GOT3 (cell line): ENCODE data around the gene DOCK10.

Experiments
- DNase-seq: peaks from one replicate; lab custom pipeline; 2025; ENCODE audit warnings: mixed read lengths; lab: John Stamatoyannopoulos, UW

DOCK10 gene

DNA sequence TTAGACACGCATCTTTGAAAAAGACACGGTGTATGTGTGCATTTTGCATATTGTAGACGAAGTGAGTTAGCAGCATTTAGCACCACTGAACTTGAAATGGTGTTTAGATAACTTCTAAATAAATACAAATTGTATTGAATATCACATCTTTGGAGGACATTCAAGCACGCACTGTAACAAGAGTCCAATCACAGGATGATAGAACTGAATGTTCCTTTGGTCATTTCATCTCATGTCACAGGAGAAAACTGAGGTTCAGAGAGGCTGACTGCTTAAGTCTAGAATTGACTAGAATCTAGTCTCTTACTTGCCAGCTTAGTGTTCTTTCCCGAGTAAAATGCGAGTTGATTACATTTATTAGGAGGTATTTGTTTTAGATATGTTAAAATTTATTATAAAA is 206.9 kb downstream of the DOCK10 start:
- no peak for DNase-seq

DNA sequence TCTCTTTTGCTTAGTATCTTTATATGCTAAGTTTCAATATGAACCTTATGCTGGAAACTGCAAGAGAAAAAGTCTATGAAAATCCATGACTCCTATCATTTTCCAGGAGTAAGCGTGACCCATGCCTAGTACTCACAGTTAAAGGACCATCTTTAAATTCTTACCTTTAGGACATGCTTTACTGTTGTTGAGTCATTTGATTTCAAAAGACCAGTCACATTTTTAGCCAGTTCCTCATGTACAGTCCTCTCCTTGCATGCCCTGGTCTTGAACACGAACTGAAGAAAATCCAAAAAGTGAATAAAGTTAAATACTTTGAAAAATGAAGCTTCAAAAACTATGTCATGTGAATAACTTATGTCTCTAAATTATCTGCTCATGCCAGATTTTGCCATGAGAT is 208.3 kb downstream of the DOCK10 start:
- no peak for DNase-seq

DNA sequence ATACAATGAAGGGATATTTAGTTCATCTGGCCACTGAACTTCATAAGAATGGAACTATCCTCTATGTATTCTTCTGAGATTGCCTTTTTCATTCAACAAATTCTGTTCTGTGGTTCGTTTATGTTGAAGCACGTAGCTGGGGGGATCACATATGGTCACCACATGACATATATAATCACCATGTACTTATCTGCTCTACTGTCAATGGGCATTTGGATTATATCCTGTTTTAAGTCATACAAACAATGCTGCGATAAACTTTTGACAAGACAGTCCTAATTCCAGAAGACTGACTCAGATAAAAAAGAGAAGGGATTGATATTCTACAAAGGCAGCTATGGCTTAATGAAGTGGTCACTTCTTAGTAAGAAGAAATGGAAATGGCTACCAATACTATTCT is 210.1 kb downstream of the DOCK10 start:
- no peak for DNase-seq

DNA sequence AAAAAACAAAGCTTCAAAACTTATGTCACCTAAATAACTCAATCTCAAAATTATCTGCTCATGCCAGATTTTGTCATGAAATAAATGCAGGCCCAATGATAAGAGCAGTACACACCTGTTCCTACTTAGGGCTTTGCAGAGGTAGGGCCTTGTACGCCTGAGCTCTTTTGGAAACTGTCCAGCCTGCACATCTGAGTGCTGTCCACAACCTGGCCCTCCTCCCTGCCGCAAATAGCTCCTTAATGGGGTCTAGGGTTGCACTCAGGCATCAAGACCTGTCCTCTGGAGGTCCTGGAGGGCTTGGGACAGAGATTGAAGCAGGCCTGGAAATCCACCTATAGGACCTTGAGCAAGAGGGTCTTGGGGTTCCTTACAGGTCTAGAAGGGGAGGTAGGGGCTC is 210.7 kb downstream of the DOCK10 start:
- DNase-seq: no peak

DNA sequence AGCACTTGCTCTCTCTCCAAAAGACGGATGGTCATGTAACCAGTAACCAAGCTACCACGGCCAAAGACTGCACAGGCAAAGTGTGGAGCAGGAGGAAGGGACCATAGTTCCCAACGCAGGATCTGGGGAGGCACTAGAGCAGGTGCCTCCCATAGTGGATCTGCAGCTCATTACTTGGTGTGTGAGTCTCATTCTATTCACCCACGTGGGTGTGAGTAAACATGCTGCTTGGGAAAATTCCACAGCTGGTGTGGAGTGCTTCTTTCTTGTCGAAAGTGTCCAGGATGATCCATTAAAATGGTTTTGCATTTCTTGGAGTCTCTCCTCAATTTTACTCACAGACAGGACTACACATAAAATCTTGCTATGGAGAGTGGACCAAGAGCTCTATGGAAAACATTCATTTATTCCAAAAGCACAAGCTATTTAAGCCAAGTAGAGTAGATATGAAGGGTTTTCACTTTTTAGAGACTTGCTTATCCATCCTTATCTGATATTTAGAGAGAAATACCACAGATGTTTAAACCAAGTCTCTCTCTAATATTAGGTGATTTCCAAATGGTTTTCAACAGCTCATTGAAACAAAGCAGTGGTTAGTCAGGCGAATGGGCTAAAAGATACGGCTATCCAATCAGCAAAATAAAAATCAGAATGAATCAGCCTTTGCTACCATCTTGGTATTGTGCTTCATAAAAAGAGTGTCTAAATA is 221.8 kb downstream of the DOCK10 start:
- no peak for DNase-seq

DNA sequence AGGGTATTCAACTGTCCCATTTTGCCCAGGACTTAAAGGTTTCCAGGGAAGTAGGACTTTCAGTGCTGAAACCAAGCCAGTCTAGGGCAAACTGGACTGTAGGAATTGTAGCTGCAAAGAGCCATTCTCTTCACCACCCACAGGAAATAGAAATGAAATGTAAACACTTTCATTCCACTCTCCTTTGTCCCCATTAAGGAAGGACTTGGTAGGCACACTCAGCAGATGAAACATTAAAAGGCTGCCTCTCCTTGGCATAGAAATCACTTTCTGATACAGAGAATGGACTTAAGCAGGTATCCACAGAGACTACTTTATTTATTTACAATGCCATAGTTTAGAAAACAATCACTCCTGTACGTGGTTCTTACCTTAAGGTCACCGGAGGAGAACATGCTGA is 223.2 kb downstream of the DOCK10 start:
- DNase-seq: no peak

DNA sequence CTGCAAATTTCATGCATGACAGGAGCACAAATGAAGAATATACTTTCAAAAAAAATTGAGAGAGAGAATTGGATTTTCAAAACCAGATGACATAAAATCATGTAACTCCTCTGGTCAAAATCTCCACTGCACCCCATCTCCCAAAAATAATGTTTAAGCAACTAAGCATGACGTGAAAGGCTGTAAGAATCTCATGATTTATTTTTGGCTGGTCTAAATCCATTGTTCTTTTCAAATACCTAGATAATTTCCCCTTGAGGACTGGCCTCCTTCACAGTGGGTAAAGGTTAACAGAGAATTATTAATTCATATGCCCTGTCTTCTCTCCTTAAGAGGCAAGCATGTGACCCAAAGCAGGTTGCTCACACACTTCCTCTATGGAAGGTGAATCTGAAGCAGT is 224.6 kb downstream of the DOCK10 start:
- no peak for DNase-seq

DNA sequence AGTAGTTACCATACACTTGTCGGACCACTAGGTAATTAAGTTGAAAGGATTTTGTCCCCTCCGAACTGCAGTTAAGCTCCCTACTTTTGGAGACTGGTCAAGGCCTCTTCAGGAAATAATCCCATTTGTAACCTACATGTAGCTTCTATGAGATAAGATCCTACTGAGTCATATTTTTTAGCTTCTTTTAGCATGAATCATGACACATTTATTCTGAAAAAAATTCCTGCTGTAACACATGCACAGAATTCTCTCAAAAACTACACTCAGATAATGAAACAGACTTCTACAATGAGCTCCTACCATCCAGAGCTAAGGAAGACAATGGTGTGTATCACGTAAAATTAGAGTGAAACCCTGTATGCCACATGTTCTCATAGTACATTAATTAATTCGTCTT is 225.5 kb downstream of the DOCK10 start:
- no peak for DNase-seq

DNA sequence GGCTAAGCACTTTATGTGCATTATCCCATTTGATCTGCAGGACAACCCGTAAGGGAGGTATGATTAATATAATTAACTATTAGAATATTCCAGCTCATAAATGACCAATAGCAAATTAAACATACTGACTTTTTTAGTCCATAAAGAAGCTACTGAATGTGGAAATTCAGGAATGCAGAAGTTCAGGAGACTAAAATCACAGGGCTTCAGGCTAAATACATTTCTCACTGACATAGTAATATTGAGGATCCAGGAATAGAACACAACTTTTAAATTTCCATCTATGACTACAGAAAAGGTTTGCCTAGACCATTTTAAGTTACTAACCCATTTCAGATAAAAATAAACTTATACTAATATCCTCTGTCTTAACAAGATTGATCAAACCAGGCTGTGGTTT is 228.7 kb downstream of the DOCK10 start:
- no peak for DNase-seq

DNA sequence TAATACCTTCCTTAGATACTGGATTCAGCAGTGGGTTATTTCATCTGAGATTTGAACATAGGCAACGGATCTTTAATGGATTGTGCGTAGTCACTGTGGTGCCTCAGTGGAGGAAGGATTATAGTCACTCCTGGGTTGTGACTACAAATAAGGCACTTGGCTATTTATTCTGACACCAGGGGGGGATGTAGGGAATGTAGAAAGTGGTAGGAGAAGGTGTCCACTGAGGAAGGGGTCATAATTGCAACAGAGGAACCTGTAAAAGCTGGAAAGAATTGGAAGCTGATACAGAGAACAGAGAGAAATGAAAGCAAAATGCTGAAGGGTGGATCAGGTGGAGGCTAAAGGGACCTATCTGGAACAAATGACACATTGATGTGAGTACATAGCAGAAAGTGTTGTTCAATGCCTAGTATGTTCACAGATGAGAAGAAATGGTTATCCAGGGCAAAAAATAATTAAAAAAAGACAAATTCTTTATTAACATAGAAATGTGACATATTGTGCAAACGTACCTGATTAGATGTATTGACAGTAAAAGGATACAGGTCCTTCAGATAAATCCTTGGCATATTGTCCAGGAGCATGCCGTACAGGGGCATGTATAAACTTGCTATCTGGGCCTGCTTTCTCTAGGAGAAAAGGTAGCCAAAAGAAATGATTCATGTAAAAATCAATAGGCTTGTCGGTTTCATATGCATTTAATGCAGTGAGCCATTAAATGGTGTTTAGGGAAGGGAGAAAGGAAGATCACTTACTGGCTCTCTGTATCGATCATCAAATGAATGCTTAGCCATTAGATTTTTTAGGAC is 234.9 kb downstream of the DOCK10 start:
- no peak for DNase-seq

DNA sequence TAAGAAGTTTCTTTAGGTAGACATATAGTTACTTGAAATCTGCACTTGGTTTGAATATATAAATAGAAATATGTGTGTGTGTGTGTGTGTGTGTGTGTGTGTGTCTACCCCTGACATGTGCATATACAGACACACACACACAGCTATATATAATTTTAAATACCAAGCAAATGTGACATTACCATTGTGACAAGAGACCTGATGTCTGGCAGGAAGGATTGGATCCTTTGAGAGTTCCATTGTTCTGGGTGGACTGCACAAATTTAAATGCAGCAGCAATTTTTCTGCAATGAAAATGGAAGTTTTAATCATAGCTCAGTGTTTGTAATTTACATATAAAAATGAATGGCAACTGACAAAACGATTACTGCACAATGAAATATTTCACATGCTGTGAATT is 238.3 kb downstream of the DOCK10 start:
- DNase-seq: no peak

DNA sequence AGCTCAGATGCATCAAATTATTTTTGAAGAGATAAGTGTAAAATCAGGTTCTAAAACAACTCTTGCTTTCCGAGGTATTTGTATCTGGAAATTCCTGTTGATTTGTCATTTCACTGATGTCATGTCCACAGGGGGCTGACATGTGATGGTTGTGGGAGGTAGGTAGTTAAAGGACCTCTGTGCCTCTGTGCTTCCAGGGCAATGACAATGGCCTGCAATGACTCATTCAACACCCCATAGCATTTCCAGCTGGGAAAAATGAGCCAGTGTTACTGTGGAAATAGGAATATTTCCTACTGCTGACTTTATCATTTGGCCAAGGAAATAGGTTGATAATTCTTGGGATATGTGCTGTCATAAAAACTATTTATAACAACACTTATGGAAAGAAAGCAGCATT is 239.9 kb downstream of the DOCK10 start:
- no peak for DNase-seq

DNA sequence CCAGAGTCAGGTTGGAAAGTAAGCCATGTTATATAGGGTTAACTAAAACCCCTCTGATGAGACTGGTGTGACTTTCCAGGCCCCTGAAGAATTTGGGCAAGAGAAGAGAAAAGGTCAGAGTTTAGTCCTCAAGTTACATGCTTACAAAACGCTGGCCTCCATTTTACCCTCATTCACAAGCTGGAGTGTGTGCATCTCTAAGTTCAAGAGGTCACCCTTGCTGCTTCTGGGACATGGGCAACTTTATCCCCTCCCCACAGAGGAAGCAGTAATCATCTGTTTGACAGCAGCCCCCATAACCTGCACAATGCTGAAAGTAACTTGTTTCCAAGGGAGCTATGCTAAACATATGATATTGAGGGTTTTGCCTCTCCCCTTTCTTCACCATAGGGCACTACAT is 240.9 kb downstream of the DOCK10 start:
- no peak for DNase-seq

DNA sequence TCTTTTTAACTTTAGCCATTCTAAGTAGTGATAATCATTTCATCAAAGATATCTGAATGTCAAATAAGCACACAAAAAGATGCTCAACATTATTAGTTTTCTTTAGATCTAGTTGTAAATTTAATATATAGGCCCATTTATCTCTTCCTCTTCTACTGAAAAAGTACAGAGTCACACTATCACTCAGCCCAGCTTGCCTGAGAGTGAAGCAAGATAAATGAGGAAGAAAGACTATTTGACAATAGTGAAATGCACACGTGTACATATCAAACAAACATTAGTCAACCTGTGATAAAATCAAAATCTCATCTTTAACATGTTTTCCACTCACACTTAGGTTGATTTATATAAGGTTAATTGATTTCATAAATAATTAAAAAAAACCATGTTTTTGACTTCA is 242.6 kb downstream of the DOCK10 start:
- DNase-seq: no peak

DNA sequence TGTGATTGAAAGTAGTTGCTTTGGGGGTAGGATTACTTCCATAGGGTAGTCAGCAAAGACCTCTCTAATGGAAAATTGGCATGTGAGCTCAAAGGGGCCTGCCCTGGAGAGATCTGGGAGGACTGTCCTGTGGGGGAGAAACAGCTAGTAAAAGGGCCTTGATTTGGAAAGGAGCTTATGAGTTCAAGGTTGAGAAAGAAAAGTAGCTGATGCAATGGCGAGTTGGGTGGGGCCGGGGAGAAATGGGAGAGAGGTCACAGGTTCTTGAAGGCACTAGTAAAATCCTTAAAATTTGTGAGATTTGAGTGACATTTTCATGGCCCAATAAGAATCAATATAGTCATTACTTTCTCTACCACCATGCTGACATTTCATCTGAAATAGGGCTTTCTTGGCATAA is 244.1 kb downstream of the DOCK10 start:
- no peak for DNase-seq

DNA sequence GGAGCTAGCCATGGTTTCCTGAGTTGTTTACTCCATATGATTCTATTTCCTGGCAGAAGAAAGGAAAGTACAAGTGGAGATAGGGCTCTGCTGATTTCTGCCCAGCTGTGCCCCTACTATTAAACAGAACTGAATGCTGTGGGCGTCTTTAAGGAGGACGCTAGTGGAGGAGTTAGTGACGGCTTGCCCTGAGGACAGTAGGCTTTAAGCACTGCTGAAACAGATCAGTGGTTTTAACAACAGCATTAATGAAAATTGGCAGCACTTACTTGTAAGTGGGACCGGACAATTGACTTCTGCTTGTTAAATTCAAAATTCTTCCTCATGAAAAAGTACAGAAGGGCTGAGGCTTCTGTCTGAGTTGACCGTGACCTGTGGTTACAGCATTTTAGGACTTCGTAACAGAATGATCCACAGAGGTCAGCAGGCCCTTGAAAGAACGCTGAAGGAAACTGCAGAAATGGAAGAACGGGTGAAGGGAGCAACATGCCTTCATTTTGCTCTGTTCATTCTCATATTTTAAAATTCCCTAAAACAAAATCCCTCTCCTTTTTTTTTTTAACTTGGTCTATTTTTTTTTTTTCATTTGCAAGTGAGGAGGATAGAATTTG is 245.5 kb downstream of the DOCK10 start:
- DNase-seq: no peak

DNA sequence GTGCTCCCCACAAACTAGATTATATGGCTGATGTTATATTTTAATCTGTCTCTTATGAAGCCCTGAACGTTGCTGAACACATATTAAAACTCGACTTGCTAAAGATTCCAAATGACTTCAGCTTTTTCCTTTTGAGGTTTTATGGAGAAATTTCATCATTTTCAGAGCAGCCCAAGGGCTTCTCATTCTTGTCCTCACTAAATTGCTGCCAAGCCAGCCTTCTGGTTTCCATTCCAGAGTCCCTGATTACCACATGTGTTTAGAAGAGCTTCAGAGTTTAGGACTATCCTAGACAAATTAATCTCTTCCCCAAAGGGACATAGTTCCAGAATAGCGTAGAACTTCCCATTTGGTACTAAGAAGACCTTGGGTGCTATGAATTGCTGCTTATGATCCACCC is 248.3 kb downstream of the DOCK10 start:
- no peak for DNase-seq

DNA sequence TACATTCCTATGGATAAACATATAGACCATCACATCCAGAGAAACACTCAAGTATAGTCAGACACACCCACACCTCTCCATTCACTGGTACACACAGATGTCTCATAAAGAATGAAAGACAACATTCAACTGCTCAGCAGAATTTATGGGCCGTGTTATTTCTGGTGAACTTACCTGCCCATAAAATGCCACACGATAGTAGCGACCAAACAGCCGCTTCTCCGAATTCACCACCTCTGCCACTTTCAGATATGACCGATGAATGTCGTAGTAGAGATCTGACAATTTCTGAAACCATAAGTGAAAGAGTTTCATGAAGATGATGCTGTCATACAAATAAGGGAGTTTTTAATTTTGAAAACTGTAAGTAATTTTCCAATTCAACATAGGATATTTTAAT is 255.4 kb downstream of the DOCK10 start:
- no peak for DNase-seq

DNA sequence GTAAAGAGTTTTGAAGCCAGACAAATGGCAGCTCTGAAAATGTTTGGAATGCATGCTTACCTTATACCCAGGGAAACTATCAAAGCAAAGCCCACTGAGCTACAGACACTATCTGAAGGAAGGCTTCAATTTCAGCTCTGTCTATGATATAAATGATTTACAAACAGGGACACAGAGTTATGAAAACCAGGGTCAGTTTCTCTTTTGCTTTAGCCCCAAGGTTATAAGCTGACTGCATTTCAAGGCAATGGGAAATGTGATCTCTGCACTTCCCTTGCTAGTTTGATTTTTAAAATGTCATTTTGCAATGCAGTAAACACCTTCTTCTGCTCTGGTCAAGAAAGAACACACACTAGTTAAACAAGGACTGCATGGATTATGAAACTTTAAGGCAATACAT is 260.9 kb downstream of the DOCK10 start:
- DNase-seq: no peak

DNA sequence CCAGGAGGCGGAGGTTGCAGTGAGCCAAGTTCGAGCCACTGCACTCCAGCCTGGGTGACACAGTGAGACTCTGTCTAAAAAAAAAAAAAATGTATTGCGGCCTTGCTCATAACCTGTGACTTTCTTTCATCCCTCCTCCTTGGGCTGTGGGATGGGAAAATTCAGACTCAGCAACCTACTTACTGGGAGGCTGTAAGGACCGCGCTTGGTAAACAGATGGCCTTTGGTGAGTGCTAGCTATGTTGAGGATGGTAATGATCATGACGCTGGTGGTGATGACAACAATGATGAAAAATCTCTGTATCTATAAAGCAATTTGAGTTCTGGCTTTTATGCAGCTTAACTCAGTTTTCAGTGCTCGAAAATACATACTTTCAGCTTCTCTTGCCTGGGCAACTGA is 261.4 kb downstream of the DOCK10 start:
- no peak for DNase-seq

DNA sequence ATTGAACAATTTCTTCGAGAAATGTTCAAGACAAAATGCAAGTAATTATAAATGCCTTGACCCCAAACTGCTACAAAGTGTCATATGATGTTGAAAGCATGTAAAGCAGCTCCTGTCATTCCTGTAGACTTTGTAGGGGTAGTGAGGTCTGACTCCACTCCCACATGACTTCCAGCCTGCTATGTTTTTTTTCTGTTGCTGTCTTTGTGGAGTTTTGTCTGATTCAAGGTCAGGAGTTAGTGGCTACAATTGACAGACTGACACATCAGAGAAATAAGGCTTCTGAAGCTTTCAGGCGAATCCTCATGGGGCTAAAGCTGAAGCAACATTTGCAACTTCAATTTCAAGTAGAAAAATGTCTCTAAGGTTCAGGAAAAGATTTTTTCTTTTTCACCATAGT is 262.2 kb downstream of the DOCK10 start:
- no peak for DNase-seq

DNA sequence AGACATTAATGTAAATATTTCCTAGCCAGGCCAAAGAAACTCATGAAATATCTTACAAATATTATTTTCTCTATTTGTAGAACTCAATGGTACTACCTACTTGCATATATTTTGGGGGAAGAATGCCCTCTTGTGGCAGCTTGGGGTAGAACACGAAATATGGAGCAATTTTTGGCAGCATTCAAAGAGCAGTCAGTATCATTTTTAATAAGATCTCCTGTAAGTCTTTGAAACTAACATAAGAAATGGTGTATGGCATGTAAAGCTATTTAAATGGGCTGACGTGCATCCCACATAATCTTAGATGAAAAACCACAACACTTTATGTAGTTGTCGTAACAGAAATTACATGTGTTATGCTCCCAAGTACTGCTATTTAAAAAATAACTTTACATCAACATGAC is 263.8 kb downstream of the DOCK10 start:
- no peak for DNase-seq

DNA sequence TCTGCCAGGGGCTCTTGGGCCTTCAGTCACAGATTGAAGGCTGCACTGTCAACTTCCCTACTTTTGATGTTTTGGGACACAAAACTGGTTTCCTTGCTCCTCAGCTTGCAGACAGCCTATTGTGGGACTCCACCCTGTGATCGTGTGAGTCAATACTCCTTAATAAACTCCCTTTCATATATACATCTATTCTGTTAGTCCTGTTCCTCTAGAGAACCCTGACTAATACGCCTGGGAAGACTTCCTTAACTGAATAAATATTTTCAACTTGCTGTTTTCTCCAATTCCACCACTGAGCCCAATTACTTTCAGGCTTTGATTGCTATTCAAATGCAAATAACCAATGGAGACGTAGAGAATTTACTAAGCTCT is 264.7 kb downstream of the DOCK10 start:
- no peak for DNase-seq
